ENCODE measurements around the gene RASGRP4.
A peak's percentile ranks its signal among the peaks of the same experiment; 100 is the strongest.
"Not testable (repeated sequence)": the region's sequence is repeated elsewhere in the genome, so short reads cannot be mapped to it uniquely, and the experiment has no call there.

RASGRP4 gene

GRCh38 chr19:38425810-38426466 lies at the start of gene RASGRP4:
RASGRP4 (minus strand) TSS chr19:38426219; CDS start chr19:38426091, 128 bp downstream.
- no peak for DNase-seq

GRCh38 chr19:38475176-38475575 lies 49.2 kb upstream of the RASGRP4 start:
- DNase-seq = no peak

GRCh38 chr19:38473201-38473600 lies 47.2 kb upstream of the RASGRP4 start:
- DNase-seq = no peak

GRCh38 chr19:38472725-38473124 lies 46.7 kb upstream of the RASGRP4 start:
- DNase-seq = not testable (repeated sequence)

GRCh38 chr19:38470788-38471480 lies 44.9 kb upstream of the RASGRP4 start:
- DNase-seq = no peak

GRCh38 chr19:38469151-38469550 lies 43.1 kb upstream of the RASGRP4 start:
- DNase-seq = no peak

GRCh38 chr19:38467541-38468525 lies 41.8 kb upstream of the RASGRP4 start:
- no peak for DNase-seq

GRCh38 chr19:38466050-38466449 lies 40.0 kb upstream of the RASGRP4 start:
- no peak for DNase-seq

- no peak for DNase-seq
Measured at GRCh38 chr19:38464421-38465082, 38.5 kb upstream of the RASGRP4 start.

- DNase-seq = no peak
Measured at GRCh38 chr19:38463365-38463764, 37.3 kb upstream of the RASGRP4 start.

GRCh38 chr19:38458991-38459390 lies 33.0 kb upstream of the RASGRP4 start:
- no peak for DNase-seq

- DNase-seq = no peak
Measured at GRCh38 chr19:38457690-38458405, 31.8 kb upstream of the RASGRP4 start.

- DNase-seq = no peak
Measured at GRCh38 chr19:38457202-38457601, 31.2 kb upstream of the RASGRP4 start.

- no peak for DNase-seq
Measured at GRCh38 chr19:38455031-38455430, 29.0 kb upstream of the RASGRP4 start.

- no peak for DNase-seq
Measured at GRCh38 chr19:38453596-38453995, 27.6 kb upstream of the RASGRP4 start.

GRCh38 chr19:38452430-38453366 lies 26.7 kb upstream of the RASGRP4 start:
- peak in 1 of 2 experiments; percentile 33 for DNase-seq

GRCh38 chr19:38451629-38452028 lies 25.6 kb upstream of the RASGRP4 start:
- no peak for DNase-seq

- DNase-seq = no peak
Measured at GRCh38 chr19:38451036-38451435, 25.0 kb upstream of the RASGRP4 start.

- no peak for DNase-seq
Measured at GRCh38 chr19:38449518-38449917, 23.5 kb upstream of the RASGRP4 start.

GRCh38 chr19:38448225-38448624 lies 22.2 kb upstream of the RASGRP4 start:
- DNase-seq = no peak

GRCh38 chr19:38445362-38445761 lies 19.3 kb upstream of the RASGRP4 start:
- DNase-seq = no peak

All from NCI-H1930 (cell line).